K562 (cell line): ENCODE results near the gene EGFL7. TPM values are rescaled to one million over a fixed set of nuclear protein-coding genes. Genes with fewer than 3 reads are reported as not detected.

ENCODE experiments used
- ATAC-seq: fragments of 200-7000 bp; cut with Tn5 transposase; 3 replicates; pipeline ENCODE4 v1.9.1; 2020; ENCODE audit warnings: moderate library complexity
- BruUV-seq: library from RNA; stranded (reverse); fragments of 400-500 nt; replicated peaks from 2 replicates; lab custom pipeline; 2021; lab: Mats Ljungman, UMichigan
- CTCF ChIA-PET: fragments of 300-600 bp; formaldehyde crosslinking; extraction: SDS; loops from one replicate; lab custom pipeline; 2021; ENCODE audit warnings: low intra/inter-chr PET ratio; lab: Yijun Ruan, JAX
- POLR2A ChIA-PET: fragments of 300-600, 350-650 bp; sonication (Branson Sonifier 250); formaldehyde crosslinking; extraction: SDS; loops from one replicate; lab custom pipeline; 2021; ENCODE audit warnings: antibody characterized with exemption, inconsistent platforms; lab: Yijun Ruan, JAX
- DNase-seq, 4 experiments: peaks; one replicate each; pipeline versions ENCODE4 v3.0.0 to v3.0.0-alpha.2; 2011 to 2018; ENCODE audit warnings: low spot score in 3 of 4, mixed read lengths in 3 of 4; ENCODE audit errors: extremely low read depth in 1 of 4
- FAIRE-seq: peaks from 2 replicates; lab custom pipeline; 2011; peaks lifted over from hg19 to GRCh38; lab: Jason Lieb, UNC
- H2AFZ ChIP-seq: 2 replicates; pipeline ENCODE4 v1.6.0; 2011; ENCODE audit warnings: low read depth, low read length, control low read depth, inconsistent platforms
- H3K27ac ChIP-seq: fragments of 200-600 bp; 3 replicates; pipeline ENCODE4 v1.8.0; 2011; ENCODE audit warnings: low read depth, mild to moderate bottlenecking, control low read depth, inconsistent platforms, low read length, moderate library complexity, mixed read lengths; ENCODE audit errors: extremely low read depth
- H3K27me3 ChIP-seq, 2 experiments: fragments of 300-600 bp in 1 of 2; 2 replicates in 1 of 2; 3 replicates in 1 of 2; pipeline versions ENCODE4 v1.6.0 to v1.8.0; 2011; ENCODE audit warnings: inconsistent platforms in 2 of 2, low read length in 2 of 2, mild to moderate bottlenecking in 1 of 2, mixed read lengths in 1 of 2, moderate library complexity in 1 of 2; ENCODE audit not compliant: control insufficient read depth in 2 of 2, insufficient read depth in 2 of 2
- H3K36me3 ChIP-seq: fragments of 300-600 bp; 3 replicates; pipeline ENCODE4 v1.8.0; 2011; ENCODE audit warnings: mild to moderate bottlenecking, low read length, inconsistent platforms; ENCODE audit not compliant: control insufficient read depth, insufficient read depth
- H3K4me1 ChIP-seq, 2 experiments: fragments of 200-600 bp in 1 of 2; replicated peaks in 1 of 2; 2 replicates in 1 of 2; 3 replicates in 1 of 2; pipeline versions ENCODE4 v1.5.1 to v1.8.0; 2011; ENCODE audit warnings: inconsistent platforms in 2 of 2, low read length in 2 of 2, mild to moderate bottlenecking in 1 of 2, mixed read lengths in 1 of 2, moderate library complexity in 1 of 2; ENCODE audit not compliant: control insufficient read depth in 2 of 2, insufficient read depth in 2 of 2
- H3K4me2 ChIP-seq: 2 replicates; pipeline ENCODE4 v1.6.1; 2011; ENCODE audit warnings: low read length, control low read depth, inconsistent platforms, mixed read lengths; ENCODE audit not compliant: insufficient read depth
- H3K4me3 ChIP-seq: fragments of 200-600 bp; sonication (generic), shearing (Covaris generic); 2 replicates; pipeline ENCODE4 v1.5.1; 2016; ENCODE audit warnings: control low read depth, inconsistent platforms
- H3K79me2 ChIP-seq: fragments of 200-600 bp; 3 replicates; pipeline ENCODE4 v1.8.0; 2011; ENCODE audit warnings: low read length, inconsistent platforms; ENCODE audit not compliant: control insufficient read depth, insufficient read depth
- H3K9ac ChIP-seq, 2 experiments: 2 replicates each; pipeline versions ENCODE4 v1.6.0 to v1.6.1; 2011; ENCODE audit warnings: low read depth in 2 of 2, low read length in 2 of 2, control low read depth in 1 of 2, inconsistent platforms in 1 of 2, mild to moderate bottlenecking in 1 of 2, mixed read lengths in 1 of 2; ENCODE audit not compliant: insufficient read depth in 1 of 2
- H3K9me1 ChIP-seq: one replicate; pipeline ENCODE4 v1.6.0; 2011; ENCODE audit warnings: inconsistent platforms, mild to moderate bottlenecking, low read length, moderate library complexity; ENCODE audit not compliant: control insufficient read depth, insufficient read depth
- H3K9me3 ChIP-seq: replicated peaks from 2 replicates; pipeline ENCODE4 v1.5.1; 2011; ENCODE audit warnings: low read depth, low read length, inconsistent platforms; ENCODE audit not compliant: control insufficient read depth, insufficient read depth
- H4K20me1 ChIP-seq: replicated peaks from 2 replicates; pipeline ENCODE4 v1.6.1; 2011; ENCODE audit warnings: low read length, inconsistent platforms, mixed read lengths; ENCODE audit not compliant: control insufficient read depth, insufficient read depth
- CBFB ChIP-seq: sonication (generic); formaldehyde crosslinking; IDR thresholded peaks from 2 replicates; pipeline ENCODE4 v1.4.0; 2020; ENCODE audit warnings: mild to moderate bottlenecking, missing genetic modification reagents
- CBX3 ChIP-seq, 2 experiments: IDR thresholded peaks; 1 replicate in 1 of 2; 2 replicates in 1 of 2; pipeline ENCODE4 v1.6.1; 2012; ENCODE audit warnings: inconsistent platforms in 2 of 2, low read length in 2 of 2, borderline replicate concordance in 1 of 2, control low read depth in 1 of 2
- COPS2 ChIP-seq: fragments of 450-650 bp; conservative IDR thresholded peaks from 2 replicates; pipeline ENCODE4 v1.6.1; 2016; ENCODE audit warnings: mild to moderate bottlenecking, moderate library complexity
- CTCF ChIP-seq, 3 experiments: IDR thresholded peaks in 2 of 3; conservative IDR thresholded peaks in 1 of 3; 2 replicates each; pipeline ENCODE4 v1.5.1; 2011 to 2012; ENCODE audit warnings: low read length in 3 of 3, mild to moderate bottlenecking in 3 of 3, control low read depth in 2 of 3, improper control_type of control experiment in 1 of 3, inconsistent platforms in 1 of 3, low read depth in 1 of 3, mixed read lengths in 1 of 3, moderate library complexity in 1 of 3; ENCODE audit not compliant: insufficient read depth in 2 of 3
- MTA1 ChIP-seq: fragments of 450-650 bp; IDR thresholded peaks from 2 replicates; pipeline ENCODE4 v1.6.1; 2017; ENCODE audit warnings: borderline replicate concordance
- NUFIP1 ChIP-seq: fragments of 450-650 bp; IDR thresholded peaks from 2 replicates; pipeline ENCODE4 v1.6.1; 2018; ENCODE audit not compliant: partially characterized antibody
- RCOR1 ChIP-seq, 2 experiments: IDR thresholded peaks; 2 replicates each; pipeline ENCODE4 v1.6.1; 2012; ENCODE audit warnings: low read depth in 2 of 2, low read length in 2 of 2, borderline replicate concordance in 1 of 2, improper control_type of control experiment in 1 of 2
- RFX7 ChIP-seq: fragments of 250-450 bp; sonication (Bioruptor Pico); IDR thresholded peaks from 2 replicates; pipeline ENCODE4 v1.5.1; 2021; ENCODE audit warnings: mild to moderate bottlenecking
- SMARCB1 ChIP-seq: IDR thresholded peaks from 2 replicates; pipeline ENCODE4 v1.6.1; 2011; ENCODE audit warnings: improper control_type of control experiment, low read depth; ENCODE audit not compliant: insufficient read length
- TAL1 ChIP-seq: fragments of 450-650 bp; IDR thresholded peaks from 2 replicates; pipeline ENCODE4 v1.6.1; 2016; ENCODE audit warnings: mild to moderate bottlenecking
- TFAP4 ChIP-seq: sonication (generic); formaldehyde crosslinking; IDR thresholded peaks from 2 replicates; pipeline ENCODE4 v1.8.0; 2022; ENCODE audit warnings: missing genetic modification reagents, mild to moderate bottlenecking, moderate library complexity, borderline replicate concordance
- ZBTB2 ChIP-seq: fragments of 450-650 bp; IDR thresholded peaks from 2 replicates; pipeline ENCODE4 v1.6.1; 2016; ENCODE audit warnings: antibody characterized with exemption
- ZNF217 ChIP-seq: sonication (generic); formaldehyde crosslinking; IDR thresholded peaks from 2 replicates; pipeline ENCODE4 v1.8.0; 2022; ENCODE audit warnings: mild to moderate bottlenecking, missing genetic modification reagents
- ZNF512 ChIP-seq: IDR thresholded peaks from 2 replicates; pipeline ENCODE4 v1.6.1; 2016; ENCODE audit warnings: missing genetic modification characterization, missing compliant biosample characterization
- ZNF764 ChIP-seq: fragments of 250-450 bp; sonication (Bioruptor Pico); IDR thresholded peaks from 2 replicates; pipeline ENCODE4 v1.4.0; 2020; ENCODE audit warnings: low read depth, mild to moderate bottlenecking, moderate library complexity
- ZNF830 ChIP-seq: fragments of 250-450 bp; sonication (Bioruptor Pico); IDR thresholded peaks from 2 replicates; pipeline ENCODE4 v1.5.0; 2021; ENCODE audit warnings: mild to moderate bottlenecking
- WGBS: fragments of 100-300 bp; shearing (Covaris generic); methylation state at CpG from one replicate; pipeline ENCODE4 v1.1.6; 2016; ENCODE audit warnings: low coverage, mixed read lengths; ENCODE audit not compliant: insufficient coverage; ENCODE audit errors: missing lambda C conversion rate; 5-methylcytosine and 5-hydroxymethylcytosine counted together
- in situ Hi-C: fragments of 300-500 bp; cut with MboI; formaldehyde crosslinking; loops from 4 replicates; pipeline ENCODE4 v1.15.0; 2018; ENCODE audit warnings: inconsistent platforms, mixed read lengths
- intact Hi-C: fragments of 100-400 bp; cut with micrococcal nuclease; formaldehyde crosslinking; loops from 2 replicates; pipeline ENCODE4 v1.14.2; 2022
- polyA plus RNA-seq, 8 experiments: library from polyadenylated mRNA; depleted of rRNA in 4 of 8; stranded (reverse) in 5 of 8; unstranded in 3 of 8; fragments of >200 nt; fragmentation: Nextera tagmentation in 2 of 8; fragmentation: Illumina TruSeq in 1 of 8; extraction: Ambion mirVana in 2 of 8; extraction: Trizol in 1 of 8; gene quantifications; 2 replicates each; pipeline versions ENCODE4 v1.2.1 to v1.2.3, GENCODE V29; 2011 to 2014; ENCODE audit warnings: inconsistent platforms in 1 of 8, missing spikeins in 1 of 8
- total RNA-seq, 7 experiments: library from RNA; depleted of rRNA in 6 of 7; stranded (reverse); fragments of >200 nt in 6 of 7; fragmentation: Illumina TruSeq in 2 of 7; extraction: Trizol in 2 of 7; gene quantifications; 2 replicates each; pipeline versions ENCODE4 v1.2.1 to v1.2.3, GENCODE V29; 2011 to 2021; ENCODE audit warnings: low replicate concordance in 1 of 7

EGFL7 gene
- total and polyA plus RNA-seq, 9 of the 15 experiments (the other 6 are each of a cell fraction or from before 2014, with no cell fraction given), result 1.5 to 286 (median 55.5) TPM

- H3K4me2 ChIP-seq, result peak overlapping the region; percentile 77
- no peaks in the 10 kb centered on the region for H3K9me3 ChIP-seq
- in situ Hi-C loops, result loop anchor here (25.0 kb wide), 1 partner anchor 307 kb away; the partner anchor contains the start of gene GPSM1
- whole genome bisulfite sequencing, result 12% methylated on average over 22 of the region's 30 CpGs
- ATAC-seq (peak; percentile 75), FAIRE-seq (peak; percentile 72), DNase-seq (peak; percentile 60 to 88 (median 72))
- ChIA-PET CTCF (interaction anchor here (0.6 to 3.0 kb wide), 5 partner anchors 49 to 160 kb away, joined by 3 to 12 read pairs (median 7); no protein-coding TSS in a partner anchor), POLR2A (interaction anchor here (0.5 to 1.1 kb wide), 6 partner anchors 9 to 404 kb away, joined by 3 to 4 read pairs (median 3); no protein-coding TSS in a partner anchor)
- H3K36me3 ChIP-seq, result no peaks in the 10 kb centered on the region
- H3K79me2 ChIP-seq, result peaks cover 31% of the 10 kb centered on the region
- no peaks in the 10 kb centered on the region for H3K9me1 ChIP-seq
- peaks cover 39 to 62% of the 10 kb centered on the region in 2 experiments for H3K4me1 ChIP-seq
- no peaks in the 10 kb centered on the region for H4K20me1 ChIP-seq
- no peaks in the 10 kb centered on the region for H3K27me3 ChIP-seq
- H2AFZ ChIP-seq, result peak overlapping the region; percentile 87
- H3K9ac ChIP-seq, result peak overlapping the region; percentile 75 to 94; a peak in 3 of 4 replicates
- intact Hi-C loops, result loop anchor here (2.0 to 5.0 kb wide), 2 partner anchors 14 to 48 kb away; no protein-coding TSS in a partner anchor
- no TSS peak for BruUV-seq
- peak overlapping the region; percentile 41 for H3K4me3 ChIP-seq
- H3K27ac ChIP-seq, result peak overlapping the region; percentile 83
- TF ChIP-seq CBFB (0 out of 2 replicates have a peak, but pooled peaks have one; percentile 35), TAL1 (no peak), ZNF512 (no peak), RCOR1 (IDR thresholded peaks at IDR 0.05; ENCODE audit: borderline replicate concordance in 1 of 2, low read depth in 2 of 2, low read length in 2 of 2) (no peak), ZBTB2 (peak; percentile 35; the same call in 1 of the 2 replicates), COPS2 (no peak), ZNF764 (no peak), NUFIP1 (no peak), TFAP4 (CRISPR knock-in tag) (peak; percentile 79), ZNF217 (CRISPR knock-in tag) (no peak), CTCF (IDR thresholded peaks at IDR 0.05 in 2 of 3, conservative IDR thresholded peaks at IDR 0.05 in 1 of 3; ENCODE audit: insufficient read depth in 2 of 3, low read depth in 1 of 3, low read length in 3 of 3) (peak; percentile 88 to 91 (median 90)), CBX3 (IDR thresholded peaks at IDR 0.05; ENCODE audit: borderline replicate concordance in 1 of 2, low read length in 2 of 2) (no peak), ZNF830 (CRISPR knock-in tag) (no peak), SMARCB1 (no peak), MTA1 (peak; percentile 29), RFX7 (CRISPR knock-in tag) (no peak)
Observed at GRCh38 chr9:136644593-136645351, 17.9 kb upstream of the EGFL7 start.
